ENCODE data around the gene TTC17. TPM values are rescaled to one million over a fixed set of nuclear protein-coding genes. Genes with fewer than 3 reads are reported as not detected.

The TTC17 gene
- total RNA-seq, 1 donor from 2014 or later: 126 TPM

DNA sequence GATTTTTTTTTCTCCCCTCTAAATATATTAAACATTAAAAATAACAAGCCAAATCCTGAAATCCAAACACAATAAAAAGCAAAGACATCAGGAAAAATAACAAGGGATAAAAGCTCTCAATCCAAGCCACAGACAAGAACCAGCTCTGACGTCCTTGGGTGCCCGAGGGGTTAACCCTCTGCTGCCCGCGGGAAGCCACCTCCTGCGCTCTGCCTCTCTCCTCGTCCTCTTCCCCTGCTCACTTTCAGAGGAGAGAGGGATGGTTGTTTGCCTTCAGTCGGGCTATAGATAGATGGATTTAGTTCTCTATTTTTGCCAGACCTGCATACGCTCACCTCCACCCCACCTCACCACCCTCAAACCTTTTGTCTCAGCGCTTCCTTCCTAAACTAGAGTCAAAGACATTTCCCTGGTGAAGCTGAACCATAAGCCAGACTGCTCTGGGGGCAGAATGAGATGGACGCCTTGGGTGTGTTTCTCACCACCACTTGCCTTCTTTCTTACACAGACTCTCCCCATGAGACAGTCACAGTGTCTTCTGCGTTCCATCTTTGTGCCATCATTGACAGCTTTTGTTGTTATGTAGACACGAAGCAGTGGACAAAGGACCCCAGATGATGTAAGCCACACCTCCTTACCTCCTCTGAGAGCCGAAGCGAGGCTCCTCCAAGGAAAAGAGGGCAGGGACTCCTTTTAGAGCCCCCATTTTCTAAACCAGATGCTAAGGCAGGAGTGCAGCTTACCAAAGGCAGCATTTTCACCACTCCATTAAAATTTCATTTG lies 179.3 kb downstream of the TTC17 start:
- DNase-seq: no peak

DNA sequence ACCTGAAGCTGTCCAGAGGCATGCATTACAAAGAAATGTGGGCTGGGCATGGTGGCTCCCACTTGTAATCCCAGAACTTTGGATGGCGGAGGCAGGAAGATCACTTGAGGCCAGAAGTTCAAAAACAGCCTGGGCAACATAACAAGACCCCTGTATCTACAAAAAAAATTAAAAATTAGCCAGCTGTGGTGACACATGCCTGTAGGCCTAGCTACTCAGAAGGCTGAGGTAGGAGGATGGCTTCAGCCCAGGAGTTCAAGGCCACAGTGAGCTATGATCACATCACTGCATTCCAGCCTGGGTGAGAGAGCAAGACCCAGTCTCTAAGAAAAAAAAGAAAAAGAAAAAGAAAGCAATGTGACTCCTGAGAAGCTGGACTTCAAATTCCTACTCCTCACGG lies 183.3 kb downstream of the TTC17 start:
- DNase-seq: no peak

DNA sequence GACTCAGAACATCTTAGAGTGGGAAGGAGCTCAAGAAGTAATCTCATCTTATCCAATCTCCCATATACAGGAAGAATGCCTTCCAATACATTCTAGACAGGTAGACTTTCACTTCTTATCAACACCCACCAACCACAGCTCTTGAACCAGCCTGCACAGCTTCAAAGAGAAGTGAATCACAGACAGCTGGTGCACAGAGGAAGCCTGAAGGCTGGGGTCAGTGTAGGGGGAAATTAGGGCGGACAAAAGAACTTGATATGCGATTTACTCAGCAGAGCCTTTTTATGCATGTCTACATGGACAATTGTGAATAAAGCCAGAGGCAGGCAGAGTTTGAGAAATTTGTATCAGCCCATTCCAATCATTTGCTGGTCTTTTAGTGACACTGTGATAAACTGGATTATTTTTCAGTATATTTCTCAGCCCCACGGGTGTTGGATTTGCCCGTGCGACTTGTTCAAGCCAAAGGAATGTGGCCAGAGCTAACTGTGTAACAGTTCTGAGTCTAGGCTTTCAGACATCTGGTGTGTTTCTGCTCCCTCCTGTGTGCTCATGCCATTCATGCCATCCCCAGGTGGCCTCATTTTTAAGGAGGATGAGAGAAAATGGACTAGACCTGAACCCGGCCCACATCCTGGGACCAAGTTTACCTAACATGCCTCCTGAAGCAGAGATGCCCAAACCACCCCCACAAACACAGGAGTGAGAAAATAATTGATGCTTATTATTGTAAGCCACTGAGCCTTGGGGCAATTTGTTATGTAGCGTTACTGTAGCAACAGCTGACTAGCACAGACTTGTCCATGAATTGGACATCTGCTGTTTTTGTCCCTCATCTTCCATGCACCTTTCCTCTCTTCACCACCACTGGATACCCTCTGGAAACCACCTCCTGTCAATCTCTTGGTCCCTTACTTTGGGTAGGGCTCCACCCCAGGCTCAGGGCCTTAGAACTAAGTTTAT lies 184.3 kb downstream of the TTC17 start:
- no peak for DNase-seq

Small RNA genes within 50 kb of the gene (small RNA-seq; reads per million reads assigned to genes)
- gene RF00019 (ENCODE audit: low replicate concordance) (not detected), gene RN7SKP287 (ENCODE audit: low replicate concordance) (not detected)

Other genes with a start within 250 kb of the TTC17 start
- gene API5, start 46.9 kb upstream of the TTC17 start, total RNA-seq: 72.5 TPM

Measured in skin of body (tissue), 3 donors.